Hepatocyte (in vitro differentiated cells): Measurements from ENCODE around the gene NCLN. TPM values are rescaled to one million over a fixed set of nuclear protein-coding genes. Genes with fewer than 3 reads are reported as not detected.

Experiments
- DNase-seq: peaks from one replicate; pipeline ENCODE4 v3.0.0-alpha.2; 2016; ENCODE audit warnings: low spot score
- H2AFZ ChIP-seq: fragments of 200-600 bp; sonication (generic); 2 replicates; pipeline ENCODE4 v1.6.0; 2016; ENCODE audit warnings: antibody characterized with exemption, mild to moderate bottlenecking
- H3K27ac ChIP-seq: fragments of 200-600 bp; sonication (generic); 2 replicates; pipeline ENCODE4 v1.5.1; 2016; ENCODE audit warnings: mild to moderate bottlenecking
- H3K27me3 ChIP-seq: fragments of 200-600 bp; sonication (generic); 2 replicates; pipeline ENCODE4 v1.6.1; 2016
- H3K36me3 ChIP-seq: fragments of 200-600 bp; sonication (generic); replicated peaks from 2 replicates; pipeline ENCODE4 v1.5.1; 2016; ENCODE audit warnings: low read depth; ENCODE audit not compliant: insufficient read depth
- H3K4me1 ChIP-seq: fragments of 200-600 bp; sonication (generic); 2 replicates; pipeline ENCODE4 v1.5.1; 2016; ENCODE audit warnings: mild to moderate bottlenecking, moderate library complexity; ENCODE audit not compliant: insufficient read depth
- H3K4me2 ChIP-seq: fragments of 200-600 bp; sonication (generic); 2 replicates; pipeline ENCODE4 v1.6.0; 2016
- H3K4me3 ChIP-seq: fragments of 200-600 bp; sonication (generic); 2 replicates; pipeline ENCODE4 v1.5.1; 2016; ENCODE audit warnings: mild to moderate bottlenecking
- H3K79me2 ChIP-seq: fragments of 200-600 bp; sonication (generic); 2 replicates; pipeline ENCODE4 v1.6.0; 2017; ENCODE audit warnings: mild to moderate bottlenecking
- H3K9me2 ChIP-seq: fragments of 200-600 bp; sonication (generic); replicated peaks from 2 replicates; pipeline ENCODE4 v1.6.0; 2017; ENCODE audit warnings: mild to moderate bottlenecking; ENCODE audit not compliant: insufficient read depth
- H3K9me3 ChIP-seq: fragments of 200-600 bp; sonication (generic); 2 replicates; pipeline ENCODE4 v1.5.1; 2016; ENCODE audit warnings: low read depth, mild to moderate bottlenecking
- H4K20me1 ChIP-seq: fragments of 200-600 bp; sonication (generic); 2 replicates; pipeline ENCODE4 v1.6.0; 2016; ENCODE audit warnings: mild to moderate bottlenecking; ENCODE audit not compliant: insufficient read depth, poor library complexity, severe bottlenecking
- CTCF ChIP-seq: fragments of 200-600 bp; sonication (generic); IDR thresholded peaks from 2 replicates; pipeline ENCODE4 v1.5.1; 2016; ENCODE audit warnings: antibody characterized with exemption, mild to moderate bottlenecking; ENCODE audit not compliant: poor library complexity
- EZH2 ChIP-seq: fragments of 200-600 bp; sonication (generic); IDR thresholded peaks from 2 replicates; pipeline ENCODE4 v1.6.1; 2016; ENCODE audit warnings: antibody characterized with exemption, mild to moderate bottlenecking, borderline replicate concordance
- EZH2phosphoT487 ChIP-seq: fragments of 200-600 bp; sonication (generic); IDR thresholded peaks from one replicate; pipeline ENCODE4 v1.6.1; 2018; ENCODE audit warnings: antibody characterized with exemption, mild to moderate bottlenecking, low read depth, moderate library complexity; ENCODE audit not compliant: unreplicated experiment, severe bottlenecking
- WGBS: methylation state at CpG from one replicate; pipeline ENCODE4 v1.1.6; 2016; ENCODE audit warnings: low lambda C conversion rate; ENCODE audit errors: missing lambda C conversion rate; 5-methylcytosine and 5-hydroxymethylcytosine counted together
- polyA plus RNA-seq: library from polyadenylated mRNA; unstranded; fragments of >200 nt; fragmentation: Nextera tagmentation; extraction: Ambion mirVana; gene quantifications from 2 replicates; pipeline ENCODE4 v1.2.1, GENCODE V29; 2016
- total RNA-seq: library from RNA; depleted of rRNA; stranded (reverse); fragments of >200 nt; gene quantifications from 2 replicates; pipeline ENCODE4 v1.2.3, GENCODE V29; 2014

The NCLN gene
- total and polyA plus RNA-seq, 2 experiments from 2014 or later = 44.9 to 94.2 TPM

DNA sequence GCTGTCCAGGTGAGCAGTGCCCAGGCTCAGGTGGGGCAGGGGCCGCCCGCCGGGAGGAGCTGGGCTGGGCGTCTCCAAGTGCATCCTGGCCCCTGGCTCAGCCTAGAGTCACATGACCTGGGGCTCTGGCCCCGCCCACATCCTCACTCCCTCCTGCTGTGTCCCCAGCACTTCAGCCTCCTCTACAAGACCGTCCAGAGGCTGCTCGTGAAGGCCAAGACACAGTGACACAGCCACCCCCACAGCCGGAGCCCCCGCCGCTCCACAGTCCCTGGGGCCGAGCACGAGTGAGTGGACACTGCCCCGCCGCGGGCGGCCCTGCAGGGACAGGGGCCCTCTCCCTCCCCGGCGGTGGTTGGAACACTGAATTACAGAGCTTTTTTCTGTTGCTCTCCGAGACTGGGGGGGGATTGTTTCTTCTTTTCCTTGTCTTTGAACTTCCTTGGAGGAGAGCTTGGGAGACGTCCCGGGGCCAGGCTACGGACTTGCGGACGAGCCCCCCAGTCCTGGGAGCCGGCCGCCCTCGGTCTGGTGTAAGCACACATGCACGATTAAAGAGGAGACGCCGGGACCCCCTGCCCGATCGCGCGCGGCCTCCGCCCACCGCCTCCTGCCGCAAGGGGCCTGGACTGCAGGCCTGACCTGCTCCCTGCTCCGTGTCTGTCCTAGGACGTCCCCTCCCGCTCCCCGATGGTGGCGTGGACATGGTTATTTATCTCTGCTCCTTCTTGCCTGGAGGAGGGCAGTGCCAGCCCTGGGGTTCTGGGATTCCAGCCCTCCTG, 21.9 kb downstream of the NCLN start:
- Histone ChIP-seq H2AFZ (no peak overlapping the region), H3K27ac (no peak overlapping the region), H3K36me3 (no peaks in the 10 kb centered on the region), H3K4me1 (no peaks in the 10 kb centered on the region), H3K79me2 (no peaks in the 10 kb centered on the region), H3K9me2 (no peaks in the 10 kb centered on the region), H4K20me1 (no peaks in the 10 kb centered on the region), H3K4me3 (no peak overlapping the region), H3K27me3 (no peaks in the 10 kb centered on the region), H3K9me3 (no peaks in the 10 kb centered on the region), H3K4me2 (no peak overlapping the region)
- DNase-seq = no peak
- WGBS = 95% methylated on average over 36 of the region's 43 CpGs
- TF ChIP-seq CTCF (no peak), EZH2 (no peak), EZH2phosphoT487 (no peak)

DNA sequence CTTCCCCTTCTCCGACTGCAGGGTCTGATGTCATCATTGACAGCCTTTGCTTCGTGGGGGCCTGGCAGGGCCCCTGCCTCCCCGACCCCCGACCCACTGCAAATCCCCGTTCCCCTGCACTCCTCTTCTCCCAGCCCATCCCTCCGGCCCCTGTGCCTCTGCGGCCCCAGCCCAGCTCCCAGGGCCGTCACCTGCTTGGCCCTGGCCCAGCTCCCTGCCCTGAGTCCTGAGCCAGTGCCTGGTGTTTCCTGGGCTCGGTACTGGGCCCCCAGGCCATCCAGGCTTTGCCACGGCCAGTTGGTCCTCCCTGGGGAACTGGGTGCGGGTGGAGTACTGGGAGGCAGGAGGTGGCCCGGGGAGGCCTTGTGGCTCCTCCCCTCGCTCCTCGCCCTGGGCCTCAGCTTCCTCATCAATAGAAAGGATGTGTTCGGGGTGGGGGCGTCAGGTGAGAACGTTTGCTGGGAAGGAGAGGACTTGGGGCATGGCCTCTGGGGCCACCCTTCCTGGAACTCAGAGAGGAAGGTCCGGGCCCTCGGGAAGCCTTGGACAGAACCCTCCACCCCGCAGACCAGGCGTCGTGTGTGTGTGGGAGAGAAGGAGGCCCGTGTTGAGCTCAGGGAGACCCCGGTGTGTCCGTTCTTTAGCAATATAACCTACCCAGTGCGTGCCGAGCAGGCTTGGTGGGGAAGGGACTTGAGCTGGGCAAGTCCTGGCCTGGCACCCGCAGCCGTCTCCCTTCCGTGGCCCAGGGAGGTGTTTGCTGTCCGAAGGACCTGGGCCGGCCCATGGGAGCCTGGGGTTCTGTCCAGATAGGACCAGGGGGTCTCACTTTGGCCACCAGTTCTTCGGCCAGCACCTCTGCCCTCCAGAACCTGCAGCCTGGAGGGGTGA, 22.8 kb downstream of the NCLN start:
- Histone ChIP-seq H3K9me2 (no peaks in the 10 kb centered on the region), H3K79me2 (no peaks in the 10 kb centered on the region), H3K4me2 (no peak overlapping the region), H3K4me3 (no peak overlapping the region), H2AFZ (no peak overlapping the region), H3K4me1 (no peaks in the 10 kb centered on the region), H3K27me3 (no peaks in the 10 kb centered on the region), H3K27ac (no peak overlapping the region), H4K20me1 (no peaks in the 10 kb centered on the region), H3K36me3 (no peaks in the 10 kb centered on the region), H3K9me3 (no peaks in the 10 kb centered on the region)
- DNase-seq = no peak
- WGBS = 96% methylated on average over 29 of the region's 33 CpGs
- TF ChIP-seq EZH2phosphoT487 = no peak
- no peak for TF ChIP-seq EZH2
- TF ChIP-seq CTCF = no peak

DNA sequence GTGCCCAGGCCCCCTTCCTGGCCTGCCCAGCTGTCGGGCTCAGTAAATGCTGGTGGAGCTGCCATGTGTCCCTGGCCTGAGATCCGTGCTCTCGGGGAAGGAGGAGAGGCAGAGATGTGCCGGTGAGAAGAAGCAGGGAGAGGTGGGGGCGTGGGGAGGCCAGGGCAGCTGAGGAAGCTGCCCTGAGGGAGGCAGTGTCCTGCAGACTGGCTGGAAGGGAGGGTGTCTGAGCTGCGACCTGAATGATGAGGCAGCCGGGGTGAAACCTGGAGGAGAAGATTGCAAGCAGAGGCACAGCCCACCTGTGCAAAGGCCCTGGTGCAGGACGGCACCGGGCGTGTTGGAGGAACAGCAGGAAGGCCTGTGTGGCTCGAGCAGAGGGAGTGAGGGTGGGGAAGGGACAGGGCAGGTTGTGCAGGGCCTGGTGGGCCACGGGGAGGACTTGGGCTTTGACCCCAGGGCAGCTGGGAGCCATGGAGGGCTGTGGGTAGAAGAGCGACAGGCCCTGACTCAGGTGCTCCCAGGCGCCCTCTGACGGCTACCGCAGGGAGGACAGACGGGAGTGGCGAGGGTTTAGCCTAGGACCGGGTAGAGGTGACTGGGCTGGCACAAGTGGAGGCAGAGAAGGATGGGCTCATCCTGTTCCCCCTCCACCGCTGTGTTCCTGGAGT, 24.8 kb downstream of the NCLN start:
- no peak overlapping the region for H2AFZ ChIP-seq
- no peaks in the 10 kb centered on the region for H3K9me3 ChIP-seq
- 56% methylated on average over 19 of the region's 20 CpGs for WGBS
- no peaks in the 10 kb centered on the region for H3K36me3 ChIP-seq
- peak; percentile 52 for DNase-seq
- no peaks in the 10 kb centered on the region for H3K79me2 ChIP-seq
- no peak overlapping the region for H3K4me2 ChIP-seq
- TF ChIP-seq CTCF = peak; percentile 46
- TF ChIP-seq EZH2phosphoT487 = no peak
- TF ChIP-seq EZH2 = no peak
- H3K4me3 ChIP-seq = no peak overlapping the region
- no peaks in the 10 kb centered on the region for H3K9me2 ChIP-seq
- no peaks in the 10 kb centered on the region for H3K4me1 ChIP-seq
- no peaks in the 10 kb centered on the region for H4K20me1 ChIP-seq
- H3K27me3 ChIP-seq = no peaks in the 10 kb centered on the region
- H3K27ac ChIP-seq = no peak overlapping the region
